NCI-H748 treated with DMSO at 0.1 percent for 48 hours (cell line): ENCODE results near the gene STK39.

Experiments used
- DNase-seq: peaks from one replicate; lab custom pipeline; 2025; lab: John Stamatoyannopoulos, UW

The STK39 gene

GRCh38 chr2:168208652-168209051 is 38.7 kb downstream of the STK39 start:
- DNase-seq = no peak

GRCh38 chr2:168207851-168208250 is 39.5 kb downstream of the STK39 start:
- DNase-seq = no peak

GRCh38 chr2:168203762-168204693 is 43.4 kb downstream of the STK39 start:
- DNase-seq = no peak

DNA sequence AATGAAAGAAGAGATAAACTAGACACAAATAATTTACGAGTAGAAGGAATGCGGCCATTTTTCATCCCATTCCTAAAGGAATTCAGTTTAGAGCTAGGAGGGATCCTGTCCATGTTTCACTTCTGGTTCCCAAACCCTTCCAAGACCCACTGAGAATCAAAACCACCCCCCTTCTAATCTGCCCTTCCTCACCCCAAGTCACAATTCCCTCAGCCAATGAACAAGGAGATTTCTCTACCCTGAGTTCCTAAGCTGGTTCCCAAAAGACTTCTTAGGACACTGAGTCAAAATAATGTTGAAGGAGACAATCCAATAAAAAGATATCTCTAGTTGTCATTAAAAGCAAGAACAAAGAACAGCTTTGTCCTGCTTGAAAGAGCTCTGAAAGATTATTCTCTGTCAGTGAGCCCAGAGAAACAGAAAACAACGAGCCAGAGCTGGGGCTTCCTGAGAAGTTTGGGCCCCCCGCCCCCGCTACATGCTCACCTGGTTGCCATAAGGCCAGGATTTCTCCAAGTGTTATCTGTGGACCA is 45.7 kb downstream of the STK39 start:
- no peak for DNase-seq

DNA sequence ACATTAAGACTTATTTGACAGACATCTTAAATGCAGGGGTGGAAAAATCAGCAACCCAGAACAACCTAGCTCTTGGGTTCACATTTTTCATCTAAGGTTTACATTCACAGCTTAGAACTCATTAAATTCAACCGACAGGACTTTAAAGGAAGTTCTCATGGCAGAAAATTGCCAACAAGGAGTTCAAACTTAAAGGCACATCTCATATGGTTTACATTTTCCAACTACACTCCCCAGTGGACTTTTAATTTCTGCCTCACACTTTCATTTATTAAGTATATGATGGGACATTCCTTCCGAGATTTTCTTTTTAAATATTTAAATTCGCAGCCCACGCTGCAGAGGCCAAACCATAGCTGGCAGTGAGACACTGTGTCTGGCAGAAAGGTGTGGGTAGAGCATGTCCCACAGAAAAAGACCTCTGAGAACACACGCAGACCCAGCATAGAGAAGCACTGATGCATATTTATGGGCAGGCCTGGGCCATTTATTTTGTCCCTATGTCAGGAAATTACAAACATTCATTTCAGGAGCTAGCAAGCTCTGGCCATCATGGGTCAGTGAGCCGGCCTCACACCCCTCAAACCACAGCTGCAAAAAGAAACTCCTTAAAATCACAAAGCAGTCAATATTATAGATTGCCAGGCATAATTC is 46.3 kb downstream of the STK39 start:
- no peak for DNase-seq

GRCh38 chr2:168198476-168199207 is 48.8 kb downstream of the STK39 start:
- no peak for DNase-seq

- DNase-seq = no peak
These were observed 50.6 kb downstream of the STK39 start for GRCh38 chr2:168196764-168197180.

- DNase-seq = no peak
These were observed 52.4 kb downstream of the STK39 start for GRCh38 chr2:168194784-168195522.

- DNase-seq = peak; percentile 31
These were observed 54.4 kb downstream of the STK39 start for GRCh38 chr2:168192839-168193616.

DNA sequence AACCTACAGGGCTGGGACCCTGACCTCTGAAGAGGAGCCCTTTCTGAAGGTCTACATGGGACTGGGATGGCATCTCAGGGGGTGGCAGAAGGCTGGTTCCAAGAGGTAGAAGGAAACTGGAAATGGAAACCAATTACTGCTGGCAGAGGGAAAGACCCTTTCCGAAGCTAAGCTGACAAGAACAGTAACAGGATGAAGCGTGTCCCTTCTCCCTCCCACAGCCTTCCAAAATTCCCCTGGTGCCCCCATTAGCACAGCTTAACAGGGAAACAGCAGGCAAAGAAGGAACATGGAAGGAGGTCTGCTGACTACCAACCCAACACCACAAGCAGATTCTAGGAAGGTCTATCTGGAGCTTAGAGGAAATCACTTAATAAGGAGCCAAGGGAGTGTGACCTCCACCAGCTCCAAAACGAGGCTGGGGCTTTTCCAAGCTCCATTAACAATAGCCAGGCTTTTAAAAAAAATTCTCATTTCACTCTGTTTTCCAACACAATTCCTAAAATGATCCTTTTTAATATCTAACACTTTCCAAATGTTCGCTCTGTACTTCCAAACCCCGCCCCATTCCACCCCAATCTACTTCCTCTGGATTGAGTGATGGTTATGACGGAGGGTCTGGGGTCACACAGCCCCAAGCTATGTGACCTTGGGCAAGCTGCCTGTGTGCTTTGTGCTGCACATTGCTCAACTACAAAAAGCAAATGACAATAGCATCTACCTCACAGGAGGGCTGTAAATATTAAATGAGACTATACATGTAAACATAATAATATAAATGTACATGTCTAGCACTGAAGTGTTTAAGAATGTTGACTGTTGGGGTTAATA is 55.2 kb downstream of the STK39 start:
- DNase-seq = no peak

- no peak for DNase-seq
These were observed 56.6 kb downstream of the STK39 start for GRCh38 chr2:168190590-168191336.

DNA sequence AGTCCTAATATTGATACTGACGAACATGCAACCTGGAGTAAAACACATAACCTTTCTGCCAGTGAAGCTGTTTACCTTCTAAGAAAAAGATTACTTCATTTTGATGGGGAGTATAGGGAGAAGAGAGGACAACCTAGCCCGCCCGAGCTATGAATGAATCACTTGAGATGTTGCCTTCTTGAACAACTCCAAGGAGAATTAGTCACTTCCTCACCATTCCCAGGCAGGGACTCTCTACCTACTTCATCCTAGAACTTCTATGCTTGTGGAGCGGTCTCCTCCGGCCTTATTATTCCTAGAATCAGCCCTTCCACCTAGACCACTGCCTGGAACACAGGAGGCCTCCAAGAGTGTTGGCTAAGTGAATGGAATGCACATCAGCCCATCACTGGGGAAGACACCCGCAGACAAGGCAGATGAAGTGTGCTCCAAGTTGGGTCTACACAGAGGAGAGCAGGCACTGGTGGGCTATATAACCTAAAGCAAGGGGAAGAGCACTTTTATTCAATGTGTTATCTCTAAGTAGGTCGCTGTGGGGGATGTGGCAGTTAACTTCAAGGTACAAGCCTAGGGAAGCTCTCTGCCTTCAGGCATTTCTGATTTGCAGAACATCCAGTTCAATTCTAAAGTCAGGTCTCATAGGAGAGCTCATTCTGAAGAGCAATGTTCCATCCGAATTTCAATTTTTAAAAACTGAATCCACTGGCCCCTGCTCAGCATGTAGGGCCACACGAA is 57.4 kb downstream of the STK39 start:
- DNase-seq = no peak

- no peak for DNase-seq
These were observed 59.4 kb downstream of the STK39 start for GRCh38 chr2:168188002-168188401.

GRCh38 chr2:168186452-168186851 is 60.9 kb downstream of the STK39 start:
- DNase-seq = no peak

DNA sequence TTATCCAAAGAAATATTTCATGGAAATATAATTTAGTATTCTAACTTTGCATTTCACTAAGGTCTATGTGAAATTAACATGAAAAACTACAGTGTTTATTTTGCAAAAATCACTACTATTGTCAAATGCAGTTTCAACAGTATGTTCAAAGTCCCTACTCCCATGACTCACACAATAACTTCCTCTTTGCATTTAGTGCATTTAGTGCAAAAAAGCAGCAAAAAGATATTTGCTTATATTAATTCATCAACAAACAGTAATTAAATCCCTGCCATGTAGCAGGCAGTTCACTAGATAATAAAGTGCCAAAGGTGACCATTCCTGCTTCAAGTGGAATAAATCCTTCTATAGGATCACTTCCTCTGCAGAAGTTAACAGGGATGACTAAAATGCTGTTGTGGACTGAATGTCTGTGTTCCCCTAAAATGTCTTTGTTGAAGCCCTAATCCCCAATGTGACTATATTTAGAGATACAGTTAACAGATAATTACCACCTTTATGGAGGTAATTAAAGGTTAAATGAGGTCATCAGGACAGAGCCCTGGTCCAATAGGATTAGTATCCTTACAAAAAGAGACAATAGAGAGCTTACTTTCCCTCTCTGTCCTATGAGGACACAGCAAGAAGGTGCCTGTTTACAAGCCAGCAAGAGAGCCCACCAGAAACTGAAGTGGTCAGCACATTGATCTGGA is 61.7 kb downstream of the STK39 start:
- peak; percentile 20 for DNase-seq

GRCh38 chr2:168184681-168185513 is 62.5 kb downstream of the STK39 start:
- no peak for DNase-seq
